HG02840 (cell line): ENCODE results near the gene VSIG4.
A peak's percentile ranks its signal among the peaks of the same experiment; 100 is the strongest.

ENCODE experiments used
- ATAC-seq: cut with Tn5 transposase; IDR thresholded peaks from one replicate; pipeline ENCODE4 v1.9.1; 2021; ENCODE audit warnings: mild to moderate bottlenecking, moderate library complexity, moderate number of reproducible peaks; ENCODE audit not compliant: unreplicated experiment, low FRiP score

VSIG4 gene

GRCh38 chrX:66012094-66012534 lies 27.8 kb downstream of the VSIG4 start:
- ATAC-seq = peak; percentile 40

- ATAC-seq = no peak
These were observed 30.5 kb downstream of the VSIG4 start for GRCh38 chrX:66009231-66009845.

GRCh38 chrX:66008328-66008970 lies 31.4 kb downstream of the VSIG4 start:
- no peak for ATAC-seq

- no peak for ATAC-seq
These were observed 32.0 kb downstream of the VSIG4 start for GRCh38 chrX:66007851-66008250.

- ATAC-seq = no peak
These were observed 33.9 kb downstream of the VSIG4 start for GRCh38 chrX:66005830-66006449.

GRCh38 chrX:66004928-66005829 lies 34.7 kb downstream of the VSIG4 start:
- ATAC-seq = no peak

- no peak for ATAC-seq
These were observed 36.8 kb downstream of the VSIG4 start for GRCh38 chrX:66002824-66003680.

- no peak for ATAC-seq
These were observed 38.3 kb downstream of the VSIG4 start for GRCh38 chrX:66001596-66001995.

GRCh38 chrX:66000628-66001272 lies 39.1 kb downstream of the VSIG4 start:
- ATAC-seq = no peak

GRCh38 chrX:66000178-66000577 lies 39.7 kb downstream of the VSIG4 start:
- no peak for ATAC-seq

- no peak for ATAC-seq
These were observed 40.2 kb downstream of the VSIG4 start for GRCh38 chrX:65999563-66000148.

GRCh38 chrX:65999029-65999562 lies 40.8 kb downstream of the VSIG4 start:
- no peak for ATAC-seq

- no peak for ATAC-seq
These were observed 41.7 kb downstream of the VSIG4 start for GRCh38 chrX:65997978-65998717.

- ATAC-seq = no peak
These were observed 45.1 kb downstream of the VSIG4 start for GRCh38 chrX:65994519-65995506.

GRCh38 chrX:65993915-65994460 lies 45.9 kb downstream of the VSIG4 start:
- ATAC-seq = no peak

GRCh38 chrX:65993332-65993731 lies 46.5 kb downstream of the VSIG4 start:
- ATAC-seq = no peak

- no peak for ATAC-seq
These were observed 49.2 kb downstream of the VSIG4 start for GRCh38 chrX:65990702-65991101.
